ENCODE measurements around the gene NDOR1. TPM values are rescaled to one million over a fixed set of nuclear protein-coding genes. Genes with fewer than 3 reads are reported as not detected.

The NDOR1 gene
- total RNA-seq, 1 donor = 4.0 TPM

Small RNAs within 50 kb of the gene (small RNA-seq; reads per million reads assigned to genes)
- gene MIR3621 = not detected

Other genes with a start within 250 kb of the NDOR1 start
- gene PTGDS, start 228.2 kb upstream of the NDOR1 start, total RNA-seq = 0.65 and 5.1 TPM in 2 replicates
- 0.11 and 0.65 TPM in 2 replicates for gene LCNL1, start 222.7 kb upstream of the NDOR1 start, total RNA-seq
- 12.1 and 12.8 TPM in 2 replicates for gene PAXX, start 213.3 kb upstream of the NDOR1 start, total RNA-seq
- 16.0 and 16.6 TPM in 2 replicates for gene CLIC3, start 209.1 kb upstream of the NDOR1 start, total RNA-seq
- 16.3 and 17.5 TPM in 2 replicates for gene ABCA2, start 177.5 kb upstream of the NDOR1 start, total RNA-seq
- gene FUT7, start 173.6 kb upstream of the NDOR1 start, total RNA-seq = not detected in 2 replicates
- 20.0 and 20.1 TPM in 2 replicates for gene NPDC1, start 159.5 kb upstream of the NDOR1 start, total RNA-seq
- gene ENTPD2, start 151.6 kb upstream of the NDOR1 start, total RNA-seq = not detected in 2 replicates
- gene SAPCD2, start 135.1 kb upstream of the NDOR1 start, total RNA-seq = 2.9 and 4.0 TPM in 2 replicates
- gene UAP1L1, start 128.2 kb upstream of the NDOR1 start, total RNA-seq = 15.6 and 22.1 TPM in 2 replicates
- gene MAN1B1, start 118.7 kb upstream of the NDOR1 start, total RNA-seq = 60.6 and 60.9 TPM in 2 replicates
- 66.0 and 68.3 TPM in 2 replicates for gene DPP7, start 91.0 kb upstream of the NDOR1 start, total RNA-seq
- gene GRIN1, start 66.5 kb upstream of the NDOR1 start, total RNA-seq = under 0.01 TPM in 1 of 2 replicates, not detected in the other
- not detected in 2 replicates for gene LRRC26, start 35.6 kb upstream of the NDOR1 start, total RNA-seq
- not detected in 2 replicates for gene TMEM210, start 33.6 kb upstream of the NDOR1 start, total RNA-seq
- gene ANAPC2, start 17.1 kb upstream of the NDOR1 start, total RNA-seq = 21.9 and 24.7 TPM in 2 replicates
- gene SSNA1, start 17.0 kb upstream of the NDOR1 start, total RNA-seq = 41.7 and 44.6 TPM in 2 replicates
- gene TPRN, start 5.0 kb upstream of the NDOR1 start, total RNA-seq = 5.4 and 6.1 TPM in 2 replicates
- gene TMEM203, start 52 bp upstream of the NDOR1 start, total RNA-seq = 29.0 and 29.4 TPM in 2 replicates
- gene RNF208, start 16.5 kb downstream of the NDOR1 start, total RNA-seq = 0.39 TPM in 1 of 2 replicates, not detected in the other
- 0.52 and 0.76 TPM in 2 replicates for gene CYSRT1, start 19.5 kb downstream of the NDOR1 start, total RNA-seq
- gene RNF224, start 21.8 kb downstream of the NDOR1 start, total RNA-seq = not detected in 2 replicates
- not detected in 2 replicates for gene SLC34A3, start 25.2 kb downstream of the NDOR1 start, total RNA-seq
- gene TUBB4B, start 35.6 kb downstream of the NDOR1 start, total RNA-seq = 114 and 130 TPM in 2 replicates
- not detected in 2 replicates for gene STPG3, start 45.6 kb downstream of the NDOR1 start, total RNA-seq
- gene NELFB, start 49.6 kb downstream of the NDOR1 start, total RNA-seq = 37.6 and 40.1 TPM in 2 replicates
- 8.6 and 13.4 TPM in 2 replicates for gene TOR4A, start 72.0 kb downstream of the NDOR1 start, total RNA-seq
- 0.13 and 0.22 TPM in 2 replicates for gene NRARP, start 96.6 kb downstream of the NDOR1 start, total RNA-seq
- gene EXD3, start 217.5 kb downstream of the NDOR1 start, total RNA-seq = 6.3 and 7.6 TPM in 2 replicates
- 0.39 and 0.65 TPM in 2 replicates for gene NOXA1, start 217.7 kb downstream of the NDOR1 start, total RNA-seq
- not detected in 2 replicates for gene ENTPD8, start 235.7 kb downstream of the NDOR1 start, total RNA-seq